Activated naive CD4-positive, alpha-beta T cell treated with anti-CD3 and anti-CD28 coated beads, Interleukin-2, amount 50 U/mL, for 24 hours (primary cell): ENCODE measurements around the gene TCERG1L.

Experiments
- H3K27ac Mint-ChIP-seq: one replicate; pipeline ENCODE4 v1.8.0; 2021; ENCODE audit warnings: mild to moderate bottlenecking, mixed read lengths
- H3K27me3 Mint-ChIP-seq: one replicate; pipeline ENCODE4 v1.8.0; 2021; ENCODE audit warnings: mixed read lengths
- H3K36me3 Mint-ChIP-seq: one replicate; pipeline ENCODE4 v1.8.0; 2021; ENCODE audit warnings: mixed read lengths
- H3K4me1 Mint-ChIP-seq: one replicate; pipeline ENCODE4 v1.8.0; 2021; ENCODE audit warnings: mixed read lengths
- H3K4me3 Mint-ChIP-seq: one replicate; pipeline ENCODE4 v1.8.0; 2021; ENCODE audit warnings: mild to moderate bottlenecking, mixed read lengths
- H3K9me3 Mint-ChIP-seq: one replicate; pipeline ENCODE4 v1.8.0; 2021; ENCODE audit warnings: mixed read lengths

The TCERG1L gene

DNA sequence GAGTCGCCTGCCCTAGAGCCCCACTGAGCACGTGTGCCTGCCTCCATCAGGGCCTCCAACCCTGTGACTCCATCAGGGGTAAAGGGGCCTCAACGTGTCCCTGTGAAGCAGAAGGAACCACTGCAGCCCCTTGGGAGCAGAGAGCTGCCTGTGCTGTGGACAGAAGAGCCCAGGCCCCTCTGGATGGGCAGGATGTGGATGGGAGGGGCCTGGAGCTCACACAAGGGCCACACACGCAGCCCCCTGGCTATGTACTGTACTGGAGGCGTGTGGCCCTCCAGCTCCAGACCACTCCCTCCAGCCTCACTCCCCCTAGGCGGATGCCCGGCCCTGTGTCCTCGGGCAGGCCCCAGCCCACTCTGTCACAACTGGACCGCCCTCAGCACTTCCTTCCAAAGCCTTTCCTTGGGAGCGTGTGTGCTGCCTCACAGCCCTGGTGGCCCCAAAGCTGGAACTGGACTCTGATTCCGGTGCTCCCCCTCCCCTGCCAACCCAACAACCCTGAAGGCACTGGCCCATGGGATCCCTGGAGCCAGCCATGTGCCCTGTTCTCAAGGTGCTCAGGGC lies 238.0 kb downstream of the TCERG1L start:
- no peaks in the 10 kb centered on the region for H3K36me3 Mint-ChIP-seq

DNA sequence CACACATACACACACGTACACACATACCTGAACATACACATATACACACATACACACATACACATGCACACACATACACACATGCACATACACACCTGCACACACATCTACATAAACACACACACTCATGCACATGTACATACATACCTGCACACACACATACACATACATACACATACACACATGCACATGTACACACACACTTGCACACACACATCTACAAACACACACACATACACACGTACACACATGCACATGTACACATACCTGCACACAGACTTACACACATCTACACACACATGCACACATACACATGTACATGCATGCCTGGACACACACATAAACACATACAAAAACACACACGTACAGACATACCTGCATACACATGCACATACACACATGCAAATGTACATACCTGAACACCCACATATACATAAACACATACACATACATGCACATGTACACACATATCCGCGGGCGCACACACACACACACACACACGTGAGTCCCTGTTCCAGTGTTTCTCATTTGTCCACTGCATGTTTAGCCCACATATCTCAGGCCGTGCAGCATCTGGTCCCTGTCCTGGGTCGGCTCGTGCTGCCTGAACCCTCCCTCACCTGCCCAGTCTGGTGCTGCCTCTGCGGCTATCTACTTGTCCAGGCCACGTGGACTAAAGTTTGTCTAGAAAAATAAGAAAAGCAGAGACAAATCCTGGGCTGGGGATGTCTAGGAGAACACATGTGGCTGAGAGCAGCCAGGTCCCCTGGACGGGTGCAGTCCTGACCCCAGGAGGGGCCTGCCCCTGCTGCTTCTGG lies 238.7 kb downstream of the TCERG1L start:
- Mint-ChIP-seq H3K4me1 (no peaks in the 10 kb centered on the region), H3K4me3 (no peak overlapping the region), H3K9me3 (no peaks in the 10 kb centered on the region), H3K36me3 (no peaks in the 10 kb centered on the region), H3K27ac (no peak overlapping the region), H3K27me3 (no peaks in the 10 kb centered on the region)

More for the DNA sequence above, 238.0 kb downstream of the TCERG1L start:
- H3K27me3 Mint-ChIP-seq = no peaks in the 10 kb centered on the region
- H3K9me3 Mint-ChIP-seq = no peaks in the 10 kb centered on the region
- no peak overlapping the region for H3K27ac Mint-ChIP-seq
- H3K4me1 Mint-ChIP-seq = no peaks in the 10 kb centered on the region
- H3K4me3 Mint-ChIP-seq = no peak overlapping the region

GRCh38 chr10:131071721-131072120 lies 239.8 kb downstream of the TCERG1L start:
- Mint-ChIP-seq H3K4me1 (no peaks in the 10 kb centered on the region), H3K36me3 (no peaks in the 10 kb centered on the region), H3K9me3 (no peaks in the 10 kb centered on the region), H3K27ac (no peak overlapping the region), H3K27me3 (no peaks in the 10 kb centered on the region), H3K4me3 (no peak overlapping the region)

DNA sequence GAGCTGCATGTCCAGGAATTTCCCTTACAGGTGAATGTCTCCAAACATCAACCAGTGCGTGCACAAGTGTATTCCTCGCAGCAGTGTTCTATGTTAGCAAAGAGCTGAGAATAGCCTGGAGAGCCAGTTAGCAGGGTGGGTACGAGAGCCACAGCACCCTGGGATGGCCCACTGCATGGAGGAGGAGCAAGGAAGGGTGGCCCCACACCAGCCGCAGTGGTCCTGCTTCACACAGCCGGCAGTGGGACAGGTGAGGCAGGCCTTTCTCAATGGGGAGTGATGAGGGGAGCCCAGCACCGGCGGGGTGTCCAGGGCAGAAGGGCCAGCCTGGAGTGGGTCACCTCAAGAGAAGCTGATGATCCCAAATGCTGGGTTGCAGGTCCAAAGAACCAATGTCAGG lies 240.7 kb downstream of the TCERG1L start:
- Mint-ChIP-seq H3K36me3 (no peaks in the 10 kb centered on the region), H3K4me1 (no peaks in the 10 kb centered on the region), H3K27ac (no peak overlapping the region), H3K27me3 (no peaks in the 10 kb centered on the region), H3K4me3 (no peak overlapping the region), H3K9me3 (no peaks in the 10 kb centered on the region)

DNA sequence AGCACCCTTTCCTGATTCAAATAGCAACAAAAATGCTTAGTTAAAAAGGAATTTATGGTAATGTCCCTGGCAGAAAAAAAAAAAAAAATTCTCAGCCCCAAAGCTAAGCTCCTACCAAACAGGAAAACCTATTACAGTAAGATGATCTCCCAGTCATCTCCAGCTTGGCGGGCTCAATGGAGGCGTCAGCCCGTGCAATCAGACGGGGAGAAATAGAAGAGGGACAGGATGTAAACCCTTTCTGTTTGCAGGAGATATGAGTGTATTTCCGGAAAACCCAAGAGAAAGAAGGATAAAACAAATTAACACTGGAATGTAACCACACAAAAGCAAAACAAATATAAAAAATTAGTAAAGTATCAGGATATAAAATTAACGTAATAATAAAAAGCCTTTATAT lies 242.8 kb downstream of the TCERG1L start:
- H3K36me3 Mint-ChIP-seq = no peaks in the 10 kb centered on the region
- no peaks in the 10 kb centered on the region for H3K4me1 Mint-ChIP-seq
- no peaks in the 10 kb centered on the region for H3K9me3 Mint-ChIP-seq
- H3K4me3 Mint-ChIP-seq = no peak overlapping the region
- no peaks in the 10 kb centered on the region for H3K27me3 Mint-ChIP-seq
- no peak overlapping the region for H3K27ac Mint-ChIP-seq

DNA sequence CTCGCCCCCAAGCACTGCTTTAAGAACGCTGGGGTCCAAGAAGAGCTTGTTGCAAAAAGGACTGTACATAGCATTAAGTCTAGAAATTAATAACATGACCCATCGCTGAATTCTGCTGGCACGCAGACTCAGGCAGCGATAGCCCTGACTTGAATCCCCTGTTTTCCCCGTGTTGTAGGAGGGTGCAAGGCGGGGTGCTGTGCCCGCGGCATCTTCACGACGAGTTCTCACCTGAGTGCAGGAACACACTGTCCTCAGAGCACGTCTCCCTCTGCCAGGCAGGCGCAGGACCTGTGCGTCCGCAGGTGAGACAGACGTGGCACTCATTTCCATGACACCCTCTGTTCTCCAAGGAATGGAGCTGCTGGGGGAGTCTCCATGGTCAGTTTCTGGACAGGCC lies 243.2 kb downstream of the TCERG1L start:
- Mint-ChIP-seq H3K4me1 (no peaks in the 10 kb centered on the region), H3K9me3 (no peaks in the 10 kb centered on the region), H3K27me3 (no peaks in the 10 kb centered on the region), H3K4me3 (no peak overlapping the region), H3K27ac (no peak overlapping the region), H3K36me3 (no peaks in the 10 kb centered on the region)

GRCh38 chr10:131067690-131068089 lies 243.8 kb downstream of the TCERG1L start:
- no peaks in the 10 kb centered on the region for H3K4me1 Mint-ChIP-seq
- no peak overlapping the region for H3K4me3 Mint-ChIP-seq
- no peaks in the 10 kb centered on the region for H3K9me3 Mint-ChIP-seq
- no peak overlapping the region for H3K27ac Mint-ChIP-seq
- H3K27me3 Mint-ChIP-seq = no peaks in the 10 kb centered on the region
- H3K36me3 Mint-ChIP-seq = no peaks in the 10 kb centered on the region

DNA sequence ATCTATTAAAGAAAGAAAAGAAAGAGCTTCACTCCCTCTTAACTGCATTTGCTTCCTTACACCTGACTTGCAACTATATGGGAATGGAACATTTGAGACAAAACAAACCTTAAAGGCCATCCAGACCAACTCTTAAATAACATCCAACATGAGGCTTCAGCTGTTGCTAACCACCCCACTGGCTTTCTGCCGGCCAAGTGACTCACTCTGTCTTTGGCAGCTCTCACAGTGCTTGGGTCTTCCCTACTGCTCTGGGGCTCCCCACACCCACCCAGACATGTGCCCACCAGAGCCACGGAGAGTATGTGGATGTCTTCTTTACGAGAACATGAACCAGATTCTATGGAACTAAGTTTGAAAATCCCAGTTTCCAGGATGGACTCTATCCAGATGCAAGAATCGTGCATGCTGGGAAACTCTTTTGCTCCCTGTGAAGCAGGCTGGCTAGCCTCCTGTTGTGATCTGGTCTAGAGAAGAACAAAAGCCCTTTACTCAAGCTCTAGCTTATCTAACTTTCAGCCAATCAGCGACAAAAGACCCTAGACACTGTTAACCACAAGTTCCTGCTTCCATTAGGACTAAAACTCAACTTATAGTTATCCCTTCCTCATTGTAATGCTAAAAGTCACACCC lies 245.7 kb downstream of the TCERG1L start:
- Mint-ChIP-seq H3K9me3 (no peaks in the 10 kb centered on the region), H3K4me1 (no peaks in the 10 kb centered on the region), H3K27me3 (no peaks in the 10 kb centered on the region), H3K4me3 (no peak overlapping the region), H3K36me3 (no peaks in the 10 kb centered on the region), H3K27ac (no peak overlapping the region)

GRCh38 chr10:131063311-131063710 lies 248.2 kb downstream of the TCERG1L start:
- Mint-ChIP-seq H3K4me3 (no peak overlapping the region), H3K36me3 (no peaks in the 10 kb centered on the region), H3K4me1 (no peaks in the 10 kb centered on the region), H3K27me3 (no peaks in the 10 kb centered on the region), H3K27ac (no peak overlapping the region), H3K9me3 (peaks cover 1% of the 10 kb centered on the region)

GRCh38 chr10:131062621-131063260 lies 248.8 kb downstream of the TCERG1L start:
- Mint-ChIP-seq H3K27me3 (no peaks in the 10 kb centered on the region), H3K36me3 (peaks cover 2% of the 10 kb centered on the region), H3K27ac (no peak overlapping the region), H3K4me3 (no peak overlapping the region), H3K4me1 (no peaks in the 10 kb centered on the region), H3K9me3 (peaks cover 7% of the 10 kb centered on the region)

DNA sequence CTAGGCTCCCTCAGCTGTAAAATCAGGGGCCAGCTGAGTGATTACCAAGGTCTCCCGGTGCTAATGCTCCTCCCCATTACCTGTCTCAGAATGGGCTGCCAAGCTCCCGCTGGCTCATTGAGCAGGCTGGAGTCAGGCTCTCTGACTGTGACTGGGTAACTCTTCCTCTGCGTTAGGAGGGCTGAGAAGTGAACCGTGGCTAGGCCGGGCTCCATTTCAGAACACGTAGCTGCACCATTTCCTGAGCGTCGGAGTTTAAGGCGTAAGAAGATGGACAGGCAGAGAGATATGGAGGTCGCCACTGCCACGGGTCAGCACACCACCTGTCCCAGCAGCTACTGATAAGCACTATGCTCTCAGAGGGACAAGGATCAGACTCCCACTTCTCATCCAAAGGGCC lies 250.3 kb downstream of the TCERG1L start:
- Mint-ChIP-seq H3K36me3 (peaks cover 2% of the 10 kb centered on the region), H3K4me1 (no peaks in the 10 kb centered on the region), H3K4me3 (no peak overlapping the region), H3K27me3 (no peaks in the 10 kb centered on the region), H3K27ac (no peak overlapping the region), H3K9me3 (peaks cover 12% of the 10 kb centered on the region)

DNA sequence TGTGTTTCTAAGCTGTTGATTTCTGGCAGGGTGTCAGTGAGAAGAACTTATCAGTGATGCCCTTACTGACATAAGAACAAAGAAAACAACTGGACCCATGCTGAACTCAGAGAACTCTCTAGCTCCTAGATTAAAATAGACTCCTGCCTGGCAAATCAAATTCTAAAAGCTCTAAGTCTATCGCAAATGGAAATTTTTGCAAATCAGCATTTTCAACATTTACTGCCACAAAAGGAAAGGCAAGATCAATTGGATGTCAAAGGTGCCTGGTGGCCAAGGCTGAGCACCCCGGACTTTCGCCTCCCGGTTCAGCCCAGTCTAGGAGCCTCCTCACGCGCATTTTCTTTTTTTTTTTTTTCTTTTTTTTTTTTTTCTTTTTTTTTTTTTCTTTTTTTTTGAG lies 251.6 kb downstream of the TCERG1L start:
- H3K9me3 Mint-ChIP-seq = peaks cover 12% of the 10 kb centered on the region
- H3K4me1 Mint-ChIP-seq = no peaks in the 10 kb centered on the region
- no peak overlapping the region for H3K27ac Mint-ChIP-seq
- H3K4me3 Mint-ChIP-seq = no peak overlapping the region
- H3K27me3 Mint-ChIP-seq = no peaks in the 10 kb centered on the region
- peaks cover 2% of the 10 kb centered on the region for H3K36me3 Mint-ChIP-seq

DNA sequence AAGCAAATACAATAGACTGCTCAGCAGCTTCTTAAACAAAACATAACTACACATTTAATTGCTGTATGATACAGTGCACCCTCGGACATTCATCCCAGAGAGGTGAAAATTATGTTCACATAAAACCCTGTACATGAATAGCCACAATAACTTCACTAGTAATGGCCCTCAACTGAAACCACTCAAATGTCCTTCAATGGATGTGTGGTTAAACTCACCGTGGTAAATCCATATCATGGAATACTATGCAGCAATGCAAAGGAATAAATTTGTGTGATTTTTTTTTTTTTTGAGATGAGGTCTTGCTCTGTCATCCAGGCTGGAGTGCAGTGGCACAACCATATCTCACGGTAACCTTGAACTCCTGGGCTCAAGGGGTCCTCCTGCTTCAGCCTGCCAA lies 252.7 kb downstream of the TCERG1L start:
- no peak overlapping the region for H3K27ac Mint-ChIP-seq
- peaks cover 12% of the 10 kb centered on the region for H3K9me3 Mint-ChIP-seq
- peaks cover 2% of the 10 kb centered on the region for H3K36me3 Mint-ChIP-seq
- H3K4me1 Mint-ChIP-seq = no peaks in the 10 kb centered on the region
- no peak overlapping the region for H3K4me3 Mint-ChIP-seq
- H3K27me3 Mint-ChIP-seq = no peaks in the 10 kb centered on the region

- no peak overlapping the region for H3K27ac Mint-ChIP-seq
- H3K9me3 Mint-ChIP-seq = peaks cover 12% of the 10 kb centered on the region
- peaks cover 2% of the 10 kb centered on the region for H3K36me3 Mint-ChIP-seq
- no peak overlapping the region for H3K4me3 Mint-ChIP-seq
- no peaks in the 10 kb centered on the region for H3K4me1 Mint-ChIP-seq
- H3K27me3 Mint-ChIP-seq = no peaks in the 10 kb centered on the region
These were observed 254.7 kb downstream of the TCERG1L start for GRCh38 chr10:131056781-131057180.

- H3K27me3 Mint-ChIP-seq = no peaks in the 10 kb centered on the region
- peaks cover 12% of the 10 kb centered on the region for H3K9me3 Mint-ChIP-seq
- H3K27ac Mint-ChIP-seq = no peak overlapping the region
- H3K4me3 Mint-ChIP-seq = no peak overlapping the region
- H3K4me1 Mint-ChIP-seq = no peaks in the 10 kb centered on the region
- peaks cover 2% of the 10 kb centered on the region for H3K36me3 Mint-ChIP-seq
These were observed 255.4 kb downstream of the TCERG1L start for GRCh38 chr10:131056091-131056579.

GRCh38 chr10:131055437-131055836 lies 256.1 kb downstream of the TCERG1L start:
- H3K9me3 Mint-ChIP-seq = peaks cover 16% of the 10 kb centered on the region
- H3K4me3 Mint-ChIP-seq = no peak overlapping the region

More at GRCh38 chr10:131055437-131055836, 256.1 kb downstream of the TCERG1L start:
- Mint-ChIP-seq H3K27ac (no peak overlapping the region), H3K36me3 (peaks cover 2% of the 10 kb centered on the region), H3K4me1 (no peaks in the 10 kb centered on the region), H3K27me3 (no peaks in the 10 kb centered on the region)
